Gastrocnemius medialis (tissue), 4 donors: Measurements from ENCODE around the gene SEMA4F.

Experiments
- CTCF ChIP-seq, 5 experiments: fragments of 450-650 bp in 3 of 5; fragments of 200-600 bp in 2 of 5; sonication (generic) in 2 of 5; IDR thresholded peaks in 4 of 5; conservative IDR thresholded peaks in 1 of 5; 1 replicate in 4 of 5; 2 replicates in 1 of 5; pipeline ENCODE4 v1.5.1; 2016 to 2019; ENCODE audit warnings: antibody characterized with exemption in 5 of 5, mild to moderate bottlenecking in 3 of 5, moderate library complexity in 3 of 5
- POLR2A ChIP-seq, 2 donors: fragments of 450-650 bp; IDR thresholded peaks; one replicate each; pipeline ENCODE4 v1.6.1; 2017; ENCODE audit warnings: antibody characterized with exemption in 2 of 2, mild to moderate bottlenecking in 2 of 2, moderate library complexity in 2 of 2

GRCh38 chr2:74646201-74646600 lies 7.8 kb upstream of the SEMA4F start:
- TF ChIP-seq POLR2A (IDR thresholded peaks at IDR 0.05) (no peak), CTCF (IDR thresholded peaks at IDR 0.05 in 4 of 5, conservative IDR thresholded peaks at IDR 0.05 in 1 of 5) (no peak)
